DOHH2 (cell line): ENCODE results near the gene TRERF1.
A peak's percentile ranks its signal among the peaks of the same experiment; 100 is the strongest.

Source experiments
- H3F3A ChIP-seq: fragments of 200-600 bp; sonication (generic), shearing (Covaris generic); 2 replicates; pipeline ENCODE4 v1.6.0; 2016; ENCODE audit warnings: antibody characterized with exemption, mild to moderate bottlenecking; ENCODE audit not compliant: control insufficient read depth, insufficient read depth
- H3K27ac ChIP-seq: fragments of 200-600 bp; sonication (generic); 2 replicates; pipeline ENCODE4 v1.5.1; 2014; ENCODE audit warnings: low read depth, mild to moderate bottlenecking, low read length, moderate library complexity
- H3K27me3 ChIP-seq: fragments of 200-600 bp; sonication (generic); 2 replicates; pipeline ENCODE4 v1.6.1; 2014; ENCODE audit warnings: mild to moderate bottlenecking, low read length, mixed read lengths; ENCODE audit not compliant: control insufficient read depth
- H3K36me3 ChIP-seq: fragments of 200-600 bp; sonication (generic); 2 replicates; pipeline ENCODE4 v1.6.1; 2014; ENCODE audit warnings: mild to moderate bottlenecking, low read length, moderate library complexity, mixed read lengths; ENCODE audit not compliant: control insufficient read depth
- H3K4me1 ChIP-seq: fragments of 200-600 bp; sonication (generic); 2 replicates; pipeline ENCODE4 v1.6.1; 2014; ENCODE audit warnings: mild to moderate bottlenecking, low read length, mixed read lengths; ENCODE audit not compliant: control insufficient read depth
- H3K4me2 ChIP-seq: fragments of 200-600 bp; sonication (generic); 2 replicates; pipeline ENCODE4 v1.6.0; 2014; ENCODE audit warnings: mild to moderate bottlenecking, low read length, moderate library complexity
- H3K4me3 ChIP-seq: fragments of 200-600 bp; sonication (generic); 2 replicates; pipeline ENCODE4 v1.5.1; 2014; ENCODE audit warnings: mild to moderate bottlenecking, low read length, mixed read lengths
- H3K79me2 ChIP-seq: fragments of 200-600 bp; sonication (generic); 2 replicates; pipeline ENCODE4 v1.6.1; 2014; ENCODE audit warnings: mild to moderate bottlenecking, low read length, mixed read lengths; ENCODE audit not compliant: control insufficient read depth
- H3K9me2 ChIP-seq: fragments of 200-600 bp; sonication (generic); replicated peaks from 2 replicates; pipeline ENCODE4 v1.6.1; 2014; ENCODE audit warnings: mild to moderate bottlenecking, low read length, mixed read lengths; ENCODE audit not compliant: control insufficient read depth
- H3K9me3 ChIP-seq: fragments of 200-600 bp; sonication (generic); 2 replicates; pipeline ENCODE4 v1.6.1; 2014; ENCODE audit warnings: antibody characterized with exemption, low read length, mixed read lengths; ENCODE audit not compliant: control insufficient read depth, insufficient read depth
- H4K20me1 ChIP-seq: fragments of 200-600 bp; sonication (generic); 2 replicates; pipeline ENCODE4 v1.6.0; 2014; ENCODE audit warnings: low read depth, mild to moderate bottlenecking, antibody characterized with exemption, low read length, moderate library complexity; ENCODE audit not compliant: control insufficient read depth, insufficient read depth
- CTCF ChIP-seq: fragments of 200-600 bp; sonication (generic); IDR thresholded peaks from one replicate; pipeline ENCODE4 v1.5.1; 2014; ENCODE audit warnings: antibody characterized with exemption, mild to moderate bottlenecking, low read depth, low read length; ENCODE audit not compliant: poor library complexity, severe bottlenecking
- EZH2phosphoT487 ChIP-seq: fragments of 200-600 bp; sonication (generic); IDR thresholded peaks from 2 replicates; pipeline ENCODE4 v1.6.1; 2017; ENCODE audit warnings: borderline replicate concordance, mild to moderate bottlenecking, antibody characterized with exemption, low read length, moderate library complexity, mixed read lengths

The TRERF1 gene

GRCh38 chr6:42221546-42221945, 230.2 kb downstream of the TRERF1 start:
- Histone ChIP-seq H3K4me1 (peaks cover 32% of the 10 kb centered on the region), H3K27ac (no peak overlapping the region), H3K36me3 (no peaks in the 10 kb centered on the region), H3K4me3 (no peak overlapping the region), H3K27me3 (no peaks in the 10 kb centered on the region), H4K20me1 (no peaks in the 10 kb centered on the region), H3F3A (peaks cover under 1% of the 10 kb centered on the region; the same call in 1 of the 2 replicates), H3K79me2 (peaks cover 11% of the 10 kb centered on the region), H3K4me2 (no peak overlapping the region), H3K9me2 (no peaks in the 10 kb centered on the region), H3K9me3 (no peaks in the 10 kb centered on the region)
- TF ChIP-seq EZH2phosphoT487 = no peak
- TF ChIP-seq CTCF = no peak

- no peak overlapping the region for H3K27ac ChIP-seq
- H3F3A ChIP-seq = no peaks in the 10 kb centered on the region
- no peaks in the 10 kb centered on the region for H4K20me1 ChIP-seq
- H3K4me1 ChIP-seq = peaks cover 30% of the 10 kb centered on the region
- no peaks in the 10 kb centered on the region for H3K27me3 ChIP-seq
- H3K4me2 ChIP-seq = no peak overlapping the region
- peaks cover under 1% of the 10 kb centered on the region; the same call in 1 of the 2 replicates for H3K36me3 ChIP-seq
- H3K9me2 ChIP-seq = no peaks in the 10 kb centered on the region
- TF ChIP-seq EZH2phosphoT487 = no peak
- TF ChIP-seq CTCF = no peak
- H3K4me3 ChIP-seq = no peak overlapping the region
- peaks cover 18% of the 10 kb centered on the region for H3K79me2 ChIP-seq
- no peaks in the 10 kb centered on the region for H3K9me3 ChIP-seq
Observed at GRCh38 chr6:42220807-42221206, 230.9 kb downstream of the TRERF1 start.

- TF ChIP-seq CTCF (no peak), EZH2phosphoT487 (no peak)
- Histone ChIP-seq H3F3A (no peaks in the 10 kb centered on the region), H3K4me2 (peak within 1 kb of the TSS; percentile 67), H3K4me3 (peak within 1 kb of the TSS; percentile 83), H3K27ac (peak within 1 kb of the TSS; percentile 25), H3K27me3 (no peaks in the 10 kb centered on the region), H3K36me3 (peaks cover 24% of the 10 kb centered on the region), H3K4me1 (peaks cover 22% of the 10 kb centered on the region), H3K9me3 (no peaks in the 10 kb centered on the region), H3K79me2 (peaks cover 42% of the 10 kb centered on the region), H3K9me2 (no peaks in the 10 kb centered on the region), H4K20me1 (no peaks in the 10 kb centered on the region)
Observed at GRCh38 chr6:42217519-42218367, 234.0 kb downstream of the TRERF1 start, which contains the start of gene MRPS10. Gene MRPS10 (minus strand): TSS chr6:42217861. CDS start chr6:42217849, 12 bp downstream.
